ENCODE measurements around the gene FCN2.

DNA sequence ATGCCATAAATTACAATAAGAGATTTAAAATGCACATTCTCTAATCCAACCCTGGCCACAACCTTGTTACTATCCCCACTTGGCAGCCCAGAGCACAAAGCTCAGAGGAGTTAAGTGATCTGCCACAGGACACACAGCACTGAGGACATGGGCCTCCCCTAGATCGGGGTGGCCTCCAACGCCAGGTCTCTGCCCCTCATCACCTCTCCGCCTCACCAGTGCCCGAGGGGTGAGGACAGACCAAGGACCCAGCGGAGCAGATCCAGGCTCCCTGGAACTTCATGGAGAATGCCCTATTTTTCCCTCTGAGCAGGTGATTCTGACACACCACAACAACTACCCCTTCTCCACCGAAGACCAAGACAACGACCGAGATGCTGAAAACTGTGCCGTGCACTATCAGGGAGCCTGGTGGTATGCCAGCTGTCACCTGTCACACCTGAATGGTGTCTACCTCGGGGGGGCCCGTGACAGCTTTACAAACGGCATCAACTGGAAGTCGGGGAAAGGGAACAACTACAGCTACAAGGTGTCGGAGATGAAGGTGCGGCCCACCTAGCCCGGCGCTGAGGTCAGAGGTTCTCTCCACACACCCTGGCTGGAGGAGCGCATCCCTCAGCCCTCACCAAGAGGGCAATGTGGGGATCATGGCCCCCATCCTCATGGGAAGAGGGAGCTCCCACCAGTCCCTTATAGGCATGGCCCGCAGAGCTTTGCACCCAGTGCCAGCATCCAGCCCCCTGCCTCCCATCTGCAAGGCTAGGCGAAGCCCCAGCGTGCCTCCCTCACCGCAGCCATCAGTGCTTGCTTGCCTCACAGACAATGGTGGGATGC is 12.5 kb upstream of the FCN2 start:
- TF ChIP-seq, protein P1, sequence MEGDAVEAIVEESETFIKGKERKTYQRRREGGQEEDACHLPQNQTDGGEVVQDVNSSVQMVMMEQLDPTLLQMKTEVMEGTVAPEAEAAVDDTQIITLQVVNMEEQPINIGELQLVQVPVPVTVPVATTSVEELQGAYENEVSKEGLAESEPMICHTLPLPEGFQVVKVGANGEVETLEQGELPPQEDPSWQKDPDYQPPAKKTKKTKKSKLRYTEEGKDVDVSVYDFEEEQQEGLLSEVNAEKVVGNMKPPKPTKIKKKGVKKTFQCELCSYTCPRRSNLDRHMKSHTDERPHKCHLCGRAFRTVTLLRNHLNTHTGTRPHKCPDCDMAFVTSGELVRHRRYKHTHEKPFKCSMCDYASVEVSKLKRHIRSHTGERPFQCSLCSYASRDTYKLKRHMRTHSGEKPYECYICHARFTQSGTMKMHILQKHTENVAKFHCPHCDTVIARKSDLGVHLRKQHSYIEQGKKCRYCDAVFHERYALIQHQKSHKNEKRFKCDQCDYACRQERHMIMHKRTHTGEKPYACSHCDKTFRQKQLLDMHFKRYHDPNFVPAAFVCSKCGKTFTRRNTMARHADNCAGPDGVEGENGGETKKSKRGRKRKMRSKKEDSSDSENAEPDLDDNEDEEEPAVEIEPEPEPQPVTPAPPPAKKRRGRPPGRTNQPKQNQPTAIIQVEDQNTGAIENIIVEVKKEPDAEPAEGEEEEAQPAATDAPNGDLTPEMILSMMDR (IDR thresholded peaks at IDR 0.05) = no peak
- TF ChIP-seq EZH2phosphoT487 (IDR thresholded peaks at IDR 0.05) = no peak

Data from neural progenitor cell (in vitro differentiated cells).